Stimulated activated memory B cell treated with anti-CD40 and anti-IgM and Interleukin-4, amounts not matched to agents 10 μg/mL and 1 μg/mL and 100 μg/mL, for 72 hours (primary cell): Measurements from ENCODE around the gene STMN3.

Source experiments
- ATAC-seq: fragments of 150-1000 bp; cut with Tn5 transposase; 2 replicates; pipeline ENCODE4 v1.10.0; 2021
- H3K27ac Mint-ChIP-seq: one replicate; pipeline ENCODE4 v1.8.0; 2022; ENCODE audit warnings: mild to moderate bottlenecking, mixed read lengths
- H3K27me3 Mint-ChIP-seq: one replicate; pipeline ENCODE4 v1.8.0; 2022; ENCODE audit warnings: mixed read lengths
- H3K36me3 Mint-ChIP-seq: one replicate; pipeline ENCODE4 v1.8.0; 2022; ENCODE audit warnings: mixed read lengths
- H3K4me1 Mint-ChIP-seq: one replicate; pipeline ENCODE4 v1.8.0; 2022; ENCODE audit warnings: mixed read lengths
- H3K4me3 Mint-ChIP-seq: one replicate; pipeline ENCODE4 v1.8.0; 2022; ENCODE audit warnings: mild to moderate bottlenecking, moderate library complexity, mixed read lengths
- H3K9me3 Mint-ChIP-seq: one replicate; pipeline ENCODE4 v1.8.0; 2022; ENCODE audit warnings: mixed read lengths

Gene STMN3

GRCh38 chr20:63686492-63687321 lies 33.5 kb upstream of the STMN3 start:
- no peak overlapping the region for H3K27ac Mint-ChIP-seq
- no peak overlapping the region for H3K4me3 Mint-ChIP-seq
- no peaks in the 10 kb centered on the region for H3K27me3 Mint-ChIP-seq
- no peaks in the 10 kb centered on the region for H3K36me3 Mint-ChIP-seq
- H3K4me1 Mint-ChIP-seq: peaks cover 8% of the 10 kb centered on the region
- no peak for ATAC-seq
- no peaks in the 10 kb centered on the region for H3K9me3 Mint-ChIP-seq

DNA sequence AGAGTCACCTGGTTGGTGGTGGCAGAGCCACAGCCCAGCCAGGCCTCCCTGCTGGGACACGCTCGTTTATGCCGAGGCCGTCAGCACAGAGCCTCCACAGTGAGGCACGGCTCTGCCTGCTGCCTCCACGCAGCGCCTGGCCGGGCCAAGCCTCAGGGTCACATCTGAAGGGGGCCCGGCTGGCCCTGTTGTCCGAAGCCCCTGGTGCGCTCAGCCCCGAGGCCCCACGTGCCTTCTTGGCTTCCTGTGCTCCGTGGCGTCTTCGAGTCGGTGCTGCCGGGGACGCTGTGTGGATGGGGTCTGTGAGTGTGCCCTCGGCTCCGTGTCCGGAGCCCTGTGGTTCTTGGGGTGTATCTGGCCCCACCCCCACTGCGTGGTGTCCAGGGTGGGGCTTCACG lies 32.9 kb upstream of the STMN3 start:
- no peaks in the 10 kb centered on the region for H3K27me3 Mint-ChIP-seq
- no peaks in the 10 kb centered on the region for H3K9me3 Mint-ChIP-seq
- H3K36me3 Mint-ChIP-seq: no peaks in the 10 kb centered on the region
- H3K4me3 Mint-ChIP-seq: no peak overlapping the region
- peaks cover 2% of the 10 kb centered on the region for H3K4me1 Mint-ChIP-seq
- H3K27ac Mint-ChIP-seq: no peak overlapping the region
- no peak for ATAC-seq

DNA sequence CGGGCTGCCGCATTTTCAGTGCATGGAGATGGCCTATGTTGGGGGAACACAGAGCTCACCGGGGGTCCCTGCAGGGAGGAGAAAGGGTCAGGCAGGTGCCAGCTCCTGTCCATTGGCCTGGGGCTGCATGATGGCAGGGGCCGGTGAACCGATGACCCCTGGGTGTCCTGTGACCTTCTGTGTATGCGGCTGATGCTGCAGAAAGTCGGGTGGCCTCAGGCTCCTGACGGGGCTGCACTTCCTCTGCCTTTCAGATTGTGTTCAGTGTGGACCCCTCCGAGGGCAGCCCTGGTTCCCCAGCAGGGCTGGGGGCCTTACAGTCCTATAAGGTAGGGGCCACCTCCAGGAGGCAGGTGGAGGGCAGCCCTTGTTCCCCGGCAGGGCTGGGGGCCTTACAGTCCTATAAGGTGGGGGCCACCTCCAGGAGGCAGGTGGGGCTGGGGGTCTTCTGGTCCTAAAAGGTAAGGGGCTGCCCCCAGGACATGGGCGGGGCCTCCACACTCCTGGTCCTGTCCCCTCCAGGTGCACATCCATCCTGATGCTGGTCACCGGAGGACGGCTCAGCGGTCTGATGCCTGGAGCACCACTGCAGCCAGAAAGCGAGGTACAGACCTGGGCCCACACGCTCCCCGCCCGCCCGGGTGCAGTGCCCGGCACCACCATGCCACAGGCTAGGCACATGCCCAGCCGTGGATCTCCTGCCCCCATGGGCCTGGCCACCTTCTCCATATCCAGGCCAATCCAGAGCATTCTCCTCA lies 32.2 kb upstream of the STMN3 start:
- no peak for ATAC-seq
- Mint-ChIP-seq H3K27ac (no peak overlapping the region), H3K4me1 (no peaks in the 10 kb centered on the region), H3K9me3 (no peaks in the 10 kb centered on the region), H3K36me3 (no peaks in the 10 kb centered on the region), H3K4me3 (no peak overlapping the region), H3K27me3 (no peaks in the 10 kb centered on the region)

DNA sequence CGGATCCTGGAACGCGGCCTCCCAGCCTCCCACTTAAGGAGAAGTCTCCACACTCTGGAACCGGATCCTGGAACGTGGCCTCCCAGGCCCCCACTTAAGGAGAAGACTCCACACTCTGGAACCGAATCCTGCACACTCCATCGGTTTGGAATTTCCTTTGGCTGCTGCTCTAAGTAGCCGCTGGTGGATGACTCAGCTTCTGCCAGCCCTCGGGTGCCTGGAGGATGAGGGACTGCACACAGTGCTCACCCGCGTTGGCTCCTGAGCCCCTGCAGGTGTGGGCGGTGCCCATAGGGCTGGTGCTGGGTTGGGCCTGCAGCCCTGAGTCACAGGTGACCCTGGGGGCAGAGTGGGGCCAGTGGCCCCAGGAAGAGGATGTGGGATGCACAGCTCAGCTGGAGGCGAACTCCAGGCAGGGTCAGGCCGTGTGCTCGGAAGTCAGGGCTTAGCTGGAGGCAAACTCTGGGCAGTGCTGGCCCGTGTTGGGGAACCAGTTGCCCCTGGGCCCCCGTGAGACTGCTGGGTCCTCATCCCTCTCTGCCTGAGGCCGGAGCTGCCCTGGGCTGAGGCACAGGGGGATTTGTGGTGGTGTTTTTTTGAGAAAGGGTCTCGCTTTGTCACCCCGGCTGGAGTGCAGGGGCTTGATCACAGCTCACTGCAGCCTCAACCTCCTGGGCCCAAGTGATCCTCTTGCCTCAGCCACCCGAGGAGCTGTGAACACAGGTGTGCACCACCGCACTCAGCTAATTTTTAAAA lies 29.3 kb upstream of the STMN3 start:
- ATAC-seq: no peak
- H3K4me3 Mint-ChIP-seq: no peak overlapping the region
- H3K27ac Mint-ChIP-seq: no peak overlapping the region
- no peaks in the 10 kb centered on the region for H3K27me3 Mint-ChIP-seq
- peaks cover 20% of the 10 kb centered on the region for H3K36me3 Mint-ChIP-seq
- H3K9me3 Mint-ChIP-seq: no peaks in the 10 kb centered on the region
- no peaks in the 10 kb centered on the region for H3K4me1 Mint-ChIP-seq

DNA sequence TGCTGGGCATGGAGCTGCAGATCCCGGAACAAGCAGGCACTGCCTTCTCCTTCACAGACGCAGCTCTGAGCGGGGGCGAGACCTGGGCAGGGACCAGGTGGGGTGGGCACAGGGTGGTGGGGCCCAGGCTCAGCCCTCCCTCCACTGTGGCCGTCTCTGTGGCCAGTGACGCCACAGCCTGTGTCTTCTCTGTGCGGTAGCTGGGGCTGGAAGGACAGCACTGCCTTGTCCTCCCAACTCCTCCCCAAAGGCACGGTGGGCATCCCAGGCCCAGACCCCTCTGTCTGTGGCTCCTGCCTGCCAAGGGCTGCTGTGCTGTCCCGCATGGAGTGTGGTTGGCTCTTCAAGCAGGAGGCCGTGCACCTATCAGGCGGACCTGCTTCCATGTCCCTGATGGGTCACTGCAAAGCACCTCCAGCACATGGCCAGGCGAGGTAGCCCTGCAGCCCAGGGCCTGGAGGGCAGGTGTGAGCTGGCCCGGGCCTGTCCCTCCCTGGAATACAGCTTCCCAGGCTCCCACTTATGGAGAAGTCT lies 28.5 kb upstream of the STMN3 start:
- H3K9me3 Mint-ChIP-seq: no peaks in the 10 kb centered on the region
- H3K36me3 Mint-ChIP-seq: peaks cover 27% of the 10 kb centered on the region
- H3K27me3 Mint-ChIP-seq: no peaks in the 10 kb centered on the region
- no peak overlapping the region for H3K27ac Mint-ChIP-seq
- no peak overlapping the region for H3K4me3 Mint-ChIP-seq
- no peak for ATAC-seq
- no peaks in the 10 kb centered on the region for H3K4me1 Mint-ChIP-seq

DNA sequence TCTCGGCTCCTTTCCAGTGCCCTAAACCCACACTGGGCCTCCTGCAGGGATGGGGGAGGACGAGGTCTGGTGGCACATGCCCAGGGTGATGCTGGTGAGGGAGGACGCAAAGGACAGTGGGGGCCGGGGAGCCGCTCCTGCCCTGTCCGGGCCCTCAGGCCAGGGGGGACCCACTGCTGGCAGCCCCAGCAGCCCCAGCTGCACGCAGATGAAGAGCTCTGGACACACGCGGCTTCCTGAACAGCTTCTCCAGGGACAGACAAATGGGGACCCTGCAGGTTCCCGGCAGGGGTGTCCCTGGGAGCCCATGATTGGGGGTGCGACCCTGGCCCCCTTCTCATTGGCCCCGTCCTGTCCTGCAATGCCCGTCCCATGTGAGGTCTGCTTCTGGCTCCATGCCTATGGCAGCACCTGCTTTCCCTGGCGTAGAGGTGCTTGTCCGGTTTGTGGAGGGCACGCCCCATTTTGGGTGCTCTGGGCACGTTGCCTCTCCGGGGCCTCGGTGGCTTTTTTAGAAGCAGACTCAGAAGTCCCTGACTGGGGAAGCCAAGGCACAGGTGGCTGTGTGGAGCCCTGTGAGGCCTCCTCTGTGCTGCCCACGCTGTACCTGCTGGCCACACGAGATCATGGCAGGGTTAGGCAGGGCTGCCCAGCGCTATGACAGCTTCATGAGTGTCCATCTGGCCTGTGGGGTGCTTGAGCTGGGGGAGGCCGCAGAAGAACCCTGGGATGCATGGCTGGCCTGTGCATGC lies 27.8 kb upstream of the STMN3 start:
- Mint-ChIP-seq H3K9me3 (no peaks in the 10 kb centered on the region), H3K27ac (no peak overlapping the region), H3K36me3 (peaks cover 32% of the 10 kb centered on the region), H3K27me3 (no peaks in the 10 kb centered on the region), H3K4me1 (no peaks in the 10 kb centered on the region), H3K4me3 (no peak overlapping the region)
- ATAC-seq: no peak

DNA sequence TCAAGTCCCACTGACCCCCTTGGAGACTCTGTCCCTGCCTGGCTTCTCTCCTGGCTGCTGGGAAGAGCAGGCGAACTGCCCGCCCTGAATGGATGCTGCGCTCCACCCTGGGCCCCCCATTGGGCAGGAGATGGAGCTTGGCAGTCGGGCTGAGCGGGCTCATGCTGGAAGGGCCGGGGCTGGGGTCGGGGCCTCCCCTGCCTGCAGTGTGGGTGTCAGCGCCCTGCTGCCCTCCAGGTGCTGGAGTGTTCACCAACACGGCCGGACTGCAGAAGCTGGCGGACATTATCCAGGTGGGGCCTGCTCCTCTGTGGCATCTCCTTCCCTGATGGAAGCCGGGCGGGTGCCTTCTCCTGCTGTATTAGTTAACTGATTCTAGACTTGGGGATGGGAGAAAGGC lies 27.2 kb upstream of the STMN3 start:
- Mint-ChIP-seq H3K27me3 (no peaks in the 10 kb centered on the region), H3K36me3 (peaks cover 38% of the 10 kb centered on the region), H3K27ac (no peak overlapping the region), H3K4me3 (no peak overlapping the region), H3K4me1 (no peaks in the 10 kb centered on the region), H3K9me3 (no peaks in the 10 kb centered on the region)
- no peak for ATAC-seq

DNA sequence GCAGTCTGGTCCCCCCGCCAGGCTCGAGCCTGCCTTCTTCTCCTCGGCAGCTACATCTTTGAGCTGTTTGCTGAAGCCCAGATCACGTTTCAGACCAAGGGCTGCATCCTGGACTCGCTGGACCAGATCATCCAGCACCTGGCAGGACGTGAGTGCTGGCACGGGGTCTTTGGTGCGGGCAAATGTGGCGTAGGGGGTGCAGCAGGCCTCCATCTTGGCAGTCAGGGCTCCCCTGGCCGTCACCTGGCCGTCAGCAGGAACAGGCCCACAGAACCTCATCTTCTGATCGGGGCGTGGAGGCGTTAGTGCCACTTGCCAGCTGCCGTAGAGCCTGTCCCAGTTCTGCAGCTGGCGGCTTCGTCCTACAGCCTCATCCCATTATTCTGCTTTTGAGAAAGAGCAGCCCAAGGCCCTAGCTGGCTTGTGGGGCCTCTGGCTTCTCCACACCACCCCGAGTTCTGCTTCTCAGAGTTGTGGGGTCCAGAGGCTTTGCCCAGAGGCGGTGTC lies 26.6 kb upstream of the STMN3 start:
- Mint-ChIP-seq H3K9me3 (no peaks in the 10 kb centered on the region), H3K36me3 (peaks cover 43% of the 10 kb centered on the region), H3K27ac (no peak overlapping the region), H3K4me1 (no peaks in the 10 kb centered on the region), H3K27me3 (no peaks in the 10 kb centered on the region), H3K4me3 (no peak overlapping the region)
- ATAC-seq: no peak

GRCh38 chr20:63678667-63679465 lies 25.6 kb upstream of the STMN3 start:
- H3K4me3 Mint-ChIP-seq: no peak overlapping the region
- no peak overlapping the region for H3K27ac Mint-ChIP-seq
- no peaks in the 10 kb centered on the region for H3K27me3 Mint-ChIP-seq
- ATAC-seq: no peak
- H3K4me1 Mint-ChIP-seq: no peaks in the 10 kb centered on the region
- H3K36me3 Mint-ChIP-seq: peaks cover 44% of the 10 kb centered on the region
- no peaks in the 10 kb centered on the region for H3K9me3 Mint-ChIP-seq

GRCh38 chr20:63678071-63678470 lies 24.8 kb upstream of the STMN3 start:
- Mint-ChIP-seq H3K9me3 (no peaks in the 10 kb centered on the region), H3K27ac (no peak overlapping the region), H3K4me1 (no peaks in the 10 kb centered on the region), H3K4me3 (no peak overlapping the region), H3K36me3 (peaks cover 48% of the 10 kb centered on the region), H3K27me3 (no peaks in the 10 kb centered on the region)
- ATAC-seq: no peak

DNA sequence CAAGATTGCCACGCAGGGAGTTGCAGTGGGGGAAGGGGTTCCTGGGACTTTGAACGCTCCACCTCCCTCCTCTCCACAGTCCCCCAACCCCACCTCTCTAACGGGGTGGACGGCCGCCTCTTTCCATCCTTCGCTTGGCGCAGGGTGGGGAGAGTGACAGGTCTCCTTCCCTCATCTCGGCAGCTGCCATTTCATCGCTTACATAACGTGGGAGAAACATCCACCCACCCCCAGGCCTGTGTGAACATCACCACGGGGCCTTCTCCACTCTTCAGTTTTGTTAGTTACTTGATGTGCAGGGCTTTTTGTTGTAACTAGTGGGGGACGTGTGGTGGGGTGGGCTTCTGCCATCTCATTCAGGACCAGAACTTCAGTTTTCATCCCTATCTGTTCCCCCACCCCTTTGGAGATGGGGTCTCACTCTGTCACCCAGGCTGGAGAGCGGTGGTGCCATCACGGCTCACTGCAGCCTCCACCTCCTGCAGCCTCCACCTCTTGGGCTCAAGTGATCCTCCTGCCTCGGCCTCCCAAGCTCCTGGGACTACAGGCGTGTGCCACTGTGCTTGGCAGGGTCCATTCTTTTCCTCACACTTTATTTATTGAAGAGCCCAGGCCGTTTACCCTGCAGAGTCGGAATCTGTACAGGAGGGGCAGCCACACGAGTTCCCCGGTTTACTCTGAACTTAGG lies 22.6 kb upstream of the STMN3 start:
- H3K9me3 Mint-ChIP-seq: no peaks in the 10 kb centered on the region
- H3K4me1 Mint-ChIP-seq: no peaks in the 10 kb centered on the region
- peaks cover 55% of the 10 kb centered on the region for H3K36me3 Mint-ChIP-seq
- no peaks in the 10 kb centered on the region for H3K27me3 Mint-ChIP-seq
- H3K27ac Mint-ChIP-seq: no peak overlapping the region
- no peak overlapping the region for H3K4me3 Mint-ChIP-seq
- no peak for ATAC-seq

DNA sequence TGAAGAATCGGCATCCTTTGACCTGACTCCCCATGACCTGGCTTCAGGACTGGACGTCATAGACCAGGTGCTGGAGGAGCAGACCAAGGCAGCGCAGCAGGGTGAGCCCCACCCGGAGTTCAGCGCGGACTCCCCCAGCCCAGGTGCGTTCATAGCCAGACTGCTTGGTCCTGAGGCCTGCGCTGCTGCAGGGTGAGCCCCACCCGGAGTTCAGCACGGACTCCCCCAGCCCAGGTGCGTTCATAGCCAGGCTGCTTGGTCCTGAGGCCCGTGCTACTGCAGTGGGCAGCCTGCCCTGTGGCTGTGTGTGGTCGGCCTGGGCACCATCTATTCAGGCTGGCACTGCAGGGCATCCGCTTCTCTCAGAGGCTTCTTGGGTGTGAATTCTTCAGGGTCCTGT lies 20.7 kb upstream of the STMN3 start:
- no peak for ATAC-seq
- Mint-ChIP-seq H3K27me3 (no peaks in the 10 kb centered on the region), H3K27ac (no peak overlapping the region), H3K9me3 (no peaks in the 10 kb centered on the region), H3K4me1 (no peaks in the 10 kb centered on the region), H3K36me3 (peaks cover 55% of the 10 kb centered on the region), H3K4me3 (no peak overlapping the region)

GRCh38 chr20:63672666-63673065 lies 19.4 kb upstream of the STMN3 start:
- H3K4me1 Mint-ChIP-seq: no peaks in the 10 kb centered on the region
- no peaks in the 10 kb centered on the region for H3K9me3 Mint-ChIP-seq
- H3K27ac Mint-ChIP-seq: no peak overlapping the region
- H3K4me3 Mint-ChIP-seq: no peak overlapping the region
- H3K27me3 Mint-ChIP-seq: no peaks in the 10 kb centered on the region
- ATAC-seq: no peak
- H3K36me3 Mint-ChIP-seq: peaks cover 55% of the 10 kb centered on the region
